Coronary artery (tissue), 2 donors: ENCODE data around the gene ADAMTSL2.

Experiments
- DNase-seq: peaks from one replicate; pipeline ENCODE4 v3.0.0-alpha.2; 2017; ENCODE audit warnings: low spot score
- H3K27ac ChIP-seq, 2 donors: fragments of 200-600 bp; sonication (generic); one replicate each; pipeline ENCODE4 v1.5.1; 2016 to 2019
- H3K4me3 ChIP-seq: fragments of 200-600 bp; sonication (generic); 2 replicates; pipeline ENCODE4 v1.5.1; 2016; ENCODE audit warnings: mild to moderate bottlenecking, moderate library complexity
- CTCF ChIP-seq: fragments of 200-600 bp; sonication (generic); IDR thresholded peaks from one replicate; pipeline ENCODE4 v1.5.1; 2019; ENCODE audit warnings: antibody characterized with exemption

The ADAMTSL2 gene

GRCh38 chr9:133523106-133523505, 11.4 kb upstream of the ADAMTSL2 start:
- H3K4me3 ChIP-seq, result no peak overlapping the region
- no peak for DNase-seq
- no peak for TF ChIP-seq CTCF
- H3K27ac ChIP-seq, result no peak overlapping the region

GRCh38 chr9:133524146-133524545, 10.4 kb upstream of the ADAMTSL2 start:
- Histone ChIP-seq H3K27ac (no peak overlapping the region), H3K4me3 (no peak overlapping the region)
- TF ChIP-seq CTCF, result no peak
- no peak for DNase-seq

- H3K4me3 ChIP-seq, result no peak within 1 kb of the TSS
- no peak for DNase-seq
- no peak within 1 kb of the TSS for H3K27ac ChIP-seq
- TF ChIP-seq CTCF, result no peak
Measured at GRCh38 chr9:133524679-133525228, 9.8 kb upstream of the ADAMTSL2 start, which contains the start of gene MYMK. MYMK (minus strand) TSS chr9:133524959; CDS start chr9:133524844, 115 bp downstream.

DNA sequence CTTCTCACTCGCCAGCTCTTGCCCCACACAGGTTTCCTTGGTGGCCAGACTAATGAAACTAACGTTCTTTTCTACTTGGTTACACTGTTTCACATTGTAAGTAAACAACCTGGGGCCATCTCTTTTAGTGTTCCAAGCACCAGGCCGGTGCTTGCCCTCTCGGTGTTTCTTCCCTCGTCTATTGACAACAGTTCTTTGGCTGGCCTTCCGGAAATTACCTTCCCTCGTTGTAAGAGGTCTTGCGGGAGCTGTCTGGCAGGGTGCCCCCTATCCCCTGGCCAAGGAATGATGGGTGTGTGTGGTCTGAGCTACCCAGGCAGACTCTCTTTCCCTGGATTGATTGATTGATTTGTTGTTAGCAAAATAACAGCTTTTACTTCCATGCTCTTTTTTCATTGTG, 8.8 kb upstream of the ADAMTSL2 start:
- no peak for TF ChIP-seq CTCF
- no peak for DNase-seq
- Histone ChIP-seq H3K4me3 (no peak overlapping the region), H3K27ac (no peak overlapping the region)

DNA sequence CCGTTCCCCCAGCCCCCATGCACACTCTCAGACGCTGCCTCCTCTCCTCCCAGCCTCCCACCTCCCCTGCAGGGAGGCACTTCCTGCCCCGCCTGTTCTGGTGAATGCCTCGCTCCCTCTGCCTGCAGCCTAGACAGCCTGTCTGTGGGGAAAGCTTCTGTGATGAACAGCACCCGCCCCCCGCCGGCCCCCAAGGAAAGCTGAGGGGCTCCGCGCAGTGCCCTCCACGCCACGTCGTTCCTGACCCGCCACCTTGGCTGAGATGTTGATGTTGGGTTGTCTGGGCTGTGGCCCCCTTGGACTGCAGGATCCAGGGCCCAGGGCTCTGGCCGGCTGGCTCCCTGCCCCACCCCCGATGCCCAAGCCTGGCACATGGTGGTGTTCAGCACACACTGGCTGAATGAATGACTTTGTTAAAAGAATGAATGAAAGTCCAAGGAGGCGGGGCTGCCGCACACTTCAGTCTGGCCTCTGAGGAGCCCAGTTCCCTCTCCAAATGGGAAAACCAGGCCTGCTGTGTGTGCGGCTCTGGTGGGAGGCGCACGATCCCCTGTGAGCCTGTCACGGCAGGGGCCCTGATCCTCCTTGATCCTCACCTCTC, 7.7 kb upstream of the ADAMTSL2 start:
- H3K4me3 ChIP-seq, result no peak overlapping the region

DNA sequence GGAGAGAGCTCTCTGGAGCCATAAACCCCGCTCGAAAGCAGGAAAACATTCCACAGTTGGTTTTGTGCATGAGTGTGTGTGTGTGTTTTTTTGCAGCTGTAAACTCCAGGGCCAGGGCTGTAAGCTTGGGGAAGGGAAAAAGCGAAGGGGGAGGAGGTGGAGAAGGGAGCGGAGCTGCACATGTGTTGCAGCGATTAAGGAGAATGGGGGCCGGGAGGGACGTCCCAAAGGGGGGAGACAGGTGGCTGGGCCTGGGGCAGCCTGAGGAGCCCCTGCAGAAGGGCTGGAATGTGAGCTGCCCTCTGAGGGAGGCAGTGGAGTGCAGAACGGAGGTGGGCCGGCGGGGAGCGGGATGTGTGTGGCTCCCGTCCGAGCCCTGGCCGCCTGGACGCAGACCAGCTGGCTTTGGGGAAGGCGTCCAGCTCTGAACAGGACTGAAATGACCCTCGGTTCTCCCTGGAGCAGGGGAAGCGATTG, 7.0 kb upstream of the ADAMTSL2 start:
- peak overlapping the region; percentile 59 for H3K4me3 ChIP-seq
- H3K27ac ChIP-seq, result peak overlapping the region in 1 of 2 donors; percentile 11
- no peak for DNase-seq
- TF ChIP-seq CTCF, result no peak

More for the DNA sequence above, 7.7 kb upstream of the ADAMTSL2 start:
- peak overlapping the region in 1 of 2 donors; percentile 11 for H3K27ac ChIP-seq
- no peak for TF ChIP-seq CTCF
- DNase-seq, result no peak
